Peyer's patch (tissue), 4 donors: ENCODE results near the gene APEX2.

ENCODE experiments used
- CTCF ChIP-seq, 6 experiments: fragments of 450-650 bp in 4 of 6; fragments of 200-600 bp in 2 of 6; sonication (generic) in 1 of 6; IDR thresholded peaks; one replicate each; pipeline ENCODE4 v1.5.1; 2017 to 2019; ENCODE audit warnings: antibody characterized with exemption in 6 of 6, mild to moderate bottlenecking in 3 of 6, moderate library complexity in 1 of 6
- POLR2A ChIP-seq, 2 donors: fragments of 450-650 bp; IDR thresholded peaks; one replicate each; pipeline ENCODE4 v1.5.1; 2017; ENCODE audit warnings: antibody characterized with exemption in 2 of 2, mild to moderate bottlenecking in 2 of 2, moderate library complexity in 2 of 2

- TF ChIP-seq CTCF (IDR thresholded peaks at IDR 0.05) (no peak), POLR2A (IDR thresholded peaks at IDR 0.05) (no peak)
Measured at GRCh38 chrX:54950730-54951375, 49.3 kb upstream of the APEX2 start.
